Pancreas (tissue), 10 donors: ENCODE data around the gene SHC3. TPM values are rescaled to one million over a fixed set of nuclear protein-coding genes. Genes with fewer than 3 reads are reported as not detected.

Experiments used
- ATAC-seq, 4 donors: fragments of 200-7000 bp; cut with Tn5 transposase; one replicate each; pipeline versions ENCODE4 v1.8.0 to v1.9.1; 2020; ENCODE audit warnings: mild to moderate bottlenecking in 4 of 4, moderate library complexity in 4 of 4
- DNase-seq, 6 donors: peaks; one replicate each; pipeline ENCODE4 v3.0.0-alpha.2; 2020
- FAIRE-seq: peaks from 2 replicates; lab custom pipeline; 2012; peaks lifted over from hg19 to GRCh38; lab: Jason Lieb, UNC
- H3K27ac ChIP-seq, 4 donors: fragments of 200-600 bp; sonication (generic); 1 replicate in 3 of 4; 2 replicates in 1 of 4; pipeline versions ENCODE4 v1.5.0 to v1.8.0; 2020
- H3K27me3 ChIP-seq, 4 donors: fragments of 200-600 bp; one replicate each; pipeline ENCODE4 v1.8.0; 2021
- H3K36me3 ChIP-seq, 3 donors: fragments of 200-600 bp; sonication (generic) in 1 of 3; one replicate each; pipeline versions ENCODE4 v1.5.0 to v1.8.0; 2020 to 2021
- H3K4me1 ChIP-seq, 3 donors: fragments of 200-600 bp; one replicate each; pipeline ENCODE4 v1.8.0; 2021
- H3K4me3 ChIP-seq, 4 donors: fragments of 200-600 bp; sonication (generic) in 2 of 4; one replicate each; pipeline versions ENCODE4 v1.5.0 to v1.8.0; 2020 to 2021
- H3K9me3 ChIP-seq, 4 donors: fragments of 200-600 bp; one replicate each; pipeline ENCODE4 v1.8.0; 2021
- CTCF ChIP-seq, 4 donors: fragments of 200-600 bp; sonication (generic) in 3 of 4; IDR thresholded peaks; one replicate each; pipeline versions ENCODE4 v1.5.0 to v1.8.0; 2021; ENCODE audit warnings: antibody characterized with exemption in 4 of 4
- WGBS, 2 donors: extraction: QIAGEN DNeasy Blood & Tissue Kit; methylation state at CpG; one replicate each; pipeline ENCODE4 v1.1.7; 2013; 5-methylcytosine and 5-hydroxymethylcytosine counted together
- intact Hi-C, 3 donors: fragments of 100-400 bp; cut with DNase I; formaldehyde crosslinking; loops; one replicate each; pipeline versions ENCODE4 v1.11.1 to v1.14.2; 2022
- polyA plus RNA-seq, 2 donors: library from polyadenylated mRNA; stranded (reverse); fragments of 200-250 nt; gene quantifications; one replicate each; pipeline ENCODE4 v1.2.3, GENCODE V29; 2013
- total RNA-seq, 6 donors: library from RNA; stranded (reverse); fragmentation: NEBNext Ultra II Directional in 4 of 6; extraction: Animal tissue kit (Norgen Biotek cat#: 25700) in 4 of 6; gene quantifications; one replicate each; pipeline versions ENCODE4 v1.2.1 to v1.2.4, GENCODE V29; 2021 to 2023
- donor health status: healthy with polysubstance abuse.
- donor health status: DM: no; HTN: no; CAD: no; lungs with moderate emphysema.
- donor health status: DM: no; HTN: no; CAD: no.
- donor health status: control.
- donor health status: control.
- donor health status: Bipolar disorder and iron deficiency.
- donor health status: DM: yes; HTN: yes; CAD: no.
- donor health status: DM: no; HTN: no; CAD: no.
- donor health status: DM: no; HTN: no; CAD: no.
- donor health status: DM: yes; HTN: yes; CAD: no.

The SHC3 gene
- total and polyA plus RNA-seq, 8 donors: 0.19 to 6.3 (median 1.8) TPM

GRCh38 chr9:88960632-88961031, 218.0 kb downstream of the SHC3 start:
- Histone ChIP-seq H3K4me1 (no peaks in the 10 kb centered on the region), H3K4me3 (no peak overlapping the region), H3K27me3 (no peaks in the 10 kb centered on the region), H3K27ac (no peak overlapping the region), H3K36me3 (no peaks in the 10 kb centered on the region), H3K9me3 (no peaks in the 10 kb centered on the region)
- DNase-seq (no peak), FAIRE-seq (no peak), ATAC-seq (no peak)
- WGBS, 2 donors: 63 to 65% methylated on average over 3 of the region's 3 CpGs
- no peak for TF ChIP-seq CTCF (IDR thresholded peaks at IDR 0.05)
- intact Hi-C loops: no loop called here

- Histone ChIP-seq H3K4me3 (no peak overlapping the region), H3K36me3 (no peaks in the 10 kb centered on the region), H3K27me3 (no peaks in the 10 kb centered on the region), H3K9me3 (no peaks in the 10 kb centered on the region), H3K4me1 (no peaks in the 10 kb centered on the region), H3K27ac (no peak overlapping the region)
- 84 to 90% methylated on average over 5 of the region's 5 CpGs for WGBS, 2 donors
- no peak for TF ChIP-seq CTCF (IDR thresholded peaks at IDR 0.05)
- no peak for DNase-seq
- no peak for ATAC-seq
- intact Hi-C loops: no loop called here
- no peak for FAIRE-seq
Observed at GRCh38 chr9:88959727-88960469, 218.7 kb downstream of the SHC3 start.

GRCh38 chr9:88957526-88957925, 221.1 kb downstream of the SHC3 start:
- FAIRE-seq (no peak), DNase-seq (no peak), ATAC-seq (no peak)
- Histone ChIP-seq H3K27me3 (no peaks in the 10 kb centered on the region), H3K4me3 (no peak overlapping the region), H3K9me3 (no peaks in the 10 kb centered on the region), H3K27ac (no peak overlapping the region), H3K4me1 (no peaks in the 10 kb centered on the region), H3K36me3 (no peaks in the 10 kb centered on the region)
- 71 to 81% methylated on average over 3 of the region's 3 CpGs for WGBS, 2 donors
- intact Hi-C loops: no loop called here
- no peak for TF ChIP-seq CTCF (IDR thresholded peaks at IDR 0.05)

Other genes with a start within 250 kb of the SHC3 start
- 1 to 10 TPM; 1.4 to 4.1 (median 2.8) TPM for gene S1PR3, start 187.3 kb downstream of the SHC3 start, total RNA-seq
- 1 to 10 TPM; 1.8 to 1.9 TPM for gene S1PR3, start 187.3 kb downstream of the SHC3 start, polyA plus RNA-seq
- gene CKS2, start 132.4 kb upstream of the SHC3 start, total RNA-seq: 1 to 10 TPM in 4 of 6 donors, under 1 TPM in 2; 0.83 to 4.1 (median 2.2) TPM
- 1 to 10 TPM; 3.2 to 3.9 TPM for gene CKS2, start 132.4 kb upstream of the SHC3 start, polyA plus RNA-seq
- gene SECISBP2, start 139.7 kb upstream of the SHC3 start, total RNA-seq: 10 to 100 TPM; 23.4 to 31.0 (median 29.3) TPM
- 10 to 100 TPM; 30.7 to 41.1 TPM for gene SECISBP2, start 139.7 kb upstream of the SHC3 start, polyA plus RNA-seq